Left lung (tissue), 14 donors: ENCODE results near the gene ENO3. TPM values are rescaled to one million over a fixed set of nuclear protein-coding genes. Genes with fewer than 3 reads are reported as not detected.
"Not testable (repeated sequence)": the region's sequence is repeated elsewhere in the genome, so short reads cannot be mapped to it uniquely, and the experiment has no call there.

Experiments used
- ATAC-seq: fragments of 200-7000 bp; cut with Tn5 transposase; one replicate; pipeline ENCODE4 v1.9.1; 2020; ENCODE audit warnings: moderate library complexity
- DNase-seq, 4 donors: peaks; one replicate each; pipeline ENCODE4 v3.0.0-alpha.2; 2013 to 2020
- H3K27ac ChIP-seq, 2 donors: fragments of 200-600 bp; sonication (generic) in 1 of 2; one replicate each; pipeline versions ENCODE4 v1.5.0 to v1.8.0; 2020 to 2021
- H3K27me3 ChIP-seq, 2 donors: fragments of 200-600 bp; sonication (generic) in 1 of 2; one replicate each; pipeline versions ENCODE4 v1.5.0 to v1.8.0; 2020 to 2021
- H3K36me3 ChIP-seq, 2 donors: fragments of 200-600 bp; sonication (generic) in 1 of 2; one replicate each; pipeline versions ENCODE4 v1.5.0 to v1.8.0; 2020 to 2021
- H3K4me1 ChIP-seq, 2 donors: fragments of 200-600 bp; one replicate each; pipeline ENCODE4 v1.8.0; 2021
- H3K4me3 ChIP-seq, 2 donors: fragments of 200-600 bp; sonication (generic) in 1 of 2; one replicate each; pipeline versions ENCODE4 v1.5.0 to v1.8.0; 2020 to 2021; ENCODE audit warnings: mild to moderate bottlenecking in 1 of 2
- H3K9me3 ChIP-seq, 2 donors: fragments of 200-600 bp; sonication (generic) in 1 of 2; one replicate each; pipeline versions ENCODE4 v1.5.0 to v1.8.0; 2020 to 2021
- intact Hi-C, 2 donors: fragments of 100-400 bp; cut with DNase I; formaldehyde crosslinking; loops; one replicate each; pipeline versions ENCODE4 v1.11.2 to v1.14.2; 2022
- long read RNA-seq, 12 donors: library from polyadenylated mRNA in 2 of 12; unstranded in 2 of 12; transcript quantifications; one replicate each; pipeline ENCODE4 v2.0.0 and lab custom pipeline, GENCODE V29; 2019 to 2026
- polyA plus RNA-seq, 6 donors: library from polyadenylated mRNA; unstranded; fragments of 120-200 nt; gene quantifications; one replicate each; pipeline ENCODE4 v1.2.1, GENCODE V29; 2013; ENCODE audit not compliant: insufficient read length in 6 of 6
- total RNA-seq, 2 donors: library from RNA; stranded (reverse); fragmentation: NEBNext Ultra II Directional; extraction: Animal tissue kit (Norgen Biotek cat#: 25700); gene quantifications; one replicate each; pipeline ENCODE4 v1.2.1, GENCODE V29; 2021
- TF ChIP-seq, protein P1 (sequence below), 2 donors: fragments of 200-600 bp; sonication (generic) in 1 of 2; IDR thresholded peaks; one replicate each; pipeline versions ENCODE4 v1.5.0 to v1.8.0; 2021; ENCODE audit warnings: antibody characterized with exemption in 2 of 2
- donor health status: DM: no; HTN: yes; CAD: no.
- donor health status: DM: no; HTN: no; CAD: no.

The ENO3 gene
- total RNA-seq (10 to 100 TPM; 15.0 to 15.9 TPM), polyA plus RNA-seq (10 to 100 TPM; 10.7 to 22.4 (median 15.6) TPM)
- long read RNA-seq, donor 1, partial matches to known transcripts: 0 of 4 reads
- long read RNA-seq, donor 1, other reads (novel, unspliced or antisense): 0 of 4 reads
- long read RNA-seq, donor 2, partial matches to known transcripts: 0 of 4 reads
- long read RNA-seq, donor 2, other reads (novel, unspliced or antisense): 0 of 4 reads
- long read RNA-seq, donor 3, transcript ENO3-216 (3 exons, 726 nt): major isoform, 5 of 6 reads
- long read RNA-seq, donor 3, partial matches to known transcripts: 0 of 6 reads
- long read RNA-seq, donor 3, other reads (novel, unspliced or antisense): 0 of 6 reads
- long read RNA-seq, donor 4, partial matches to known transcripts: 0 of 5 reads
- long read RNA-seq, donor 4, other reads (novel, unspliced or antisense): 4 of 5 reads
- long read RNA-seq, donor 5, partial matches to known transcripts: 0 of 4 reads
- long read RNA-seq, donor 5, other reads (novel, unspliced or antisense): 0 of 4 reads
- long read RNA-seq, donor 6, transcript ENO3-216 (3 exons, 726 nt): major isoform, 6 of 8 reads
- long read RNA-seq, donor 6, partial matches to known transcripts: 0 of 8 reads
- long read RNA-seq, donor 6, other reads (novel, unspliced or antisense): 0 of 8 reads
- long read RNA-seq, donor 7, transcript ENO3-216 (3 exons, 726 nt): major isoform, 5 of 6 reads
- long read RNA-seq, donor 7, partial matches to known transcripts: 0 of 6 reads
- long read RNA-seq, donor 7, other reads (novel, unspliced or antisense): 0 of 6 reads
- long read RNA-seq, donor 8, transcript ENO3-216 (3 exons, 726 nt): major isoform, 5 of 5 reads
- long read RNA-seq, donor 8, partial matches to known transcripts: 0 of 5 reads
- long read RNA-seq, donor 8, other reads (novel, unspliced or antisense): 0 of 5 reads
- long read RNA-seq, donor 9, partial matches to known transcripts: 0 of 1 reads
- long read RNA-seq, donor 9, other reads (novel, unspliced or antisense): 0 of 1 reads
- long read RNA-seq, donor 10, partial matches to known transcripts: 2 of 4 reads
- long read RNA-seq, donor 10, other reads (novel, unspliced or antisense): 2 of 4 reads
- long read RNA-seq, donor 11: 0 reads
- long read RNA-seq, donor 12, partial matches to known transcripts: 221 of 1,983 reads
- long read RNA-seq, donor 12, other reads (novel, unspliced or antisense): 1,758 of 1,983 reads

- ATAC-seq: no peak
- Histone ChIP-seq H3K4me1 (peaks cover 11 to 33% of the 10 kb centered on the region in 2 donors), H3K36me3 (peaks cover 0 to 16% of the 10 kb centered on the region in 2 donors), H3K27me3 (no peaks in the 10 kb centered on the region), H3K9me3 (no peaks in the 10 kb centered on the region), H3K27ac (peak within 1 kb of the TSS; percentile 99 to 100), H3K4me3 (peak within 1 kb of the TSS; percentile 87 to 100)
- intact Hi-C loops: no loop called here
- TF ChIP-seq, protein P1, sequence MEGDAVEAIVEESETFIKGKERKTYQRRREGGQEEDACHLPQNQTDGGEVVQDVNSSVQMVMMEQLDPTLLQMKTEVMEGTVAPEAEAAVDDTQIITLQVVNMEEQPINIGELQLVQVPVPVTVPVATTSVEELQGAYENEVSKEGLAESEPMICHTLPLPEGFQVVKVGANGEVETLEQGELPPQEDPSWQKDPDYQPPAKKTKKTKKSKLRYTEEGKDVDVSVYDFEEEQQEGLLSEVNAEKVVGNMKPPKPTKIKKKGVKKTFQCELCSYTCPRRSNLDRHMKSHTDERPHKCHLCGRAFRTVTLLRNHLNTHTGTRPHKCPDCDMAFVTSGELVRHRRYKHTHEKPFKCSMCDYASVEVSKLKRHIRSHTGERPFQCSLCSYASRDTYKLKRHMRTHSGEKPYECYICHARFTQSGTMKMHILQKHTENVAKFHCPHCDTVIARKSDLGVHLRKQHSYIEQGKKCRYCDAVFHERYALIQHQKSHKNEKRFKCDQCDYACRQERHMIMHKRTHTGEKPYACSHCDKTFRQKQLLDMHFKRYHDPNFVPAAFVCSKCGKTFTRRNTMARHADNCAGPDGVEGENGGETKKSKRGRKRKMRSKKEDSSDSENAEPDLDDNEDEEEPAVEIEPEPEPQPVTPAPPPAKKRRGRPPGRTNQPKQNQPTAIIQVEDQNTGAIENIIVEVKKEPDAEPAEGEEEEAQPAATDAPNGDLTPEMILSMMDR (IDR thresholded peaks at IDR 0.05): no peak
- DNase-seq: peak in 1 of 4 donors; percentile 69
Measured at GRCh38 chr17:4950746-4951204, at the start of gene ENO3. ENO3 (plus strand) TSS chr17:4951119; CDS start chr17:4951830, 711 bp downstream.

GRCh38 chr17:4901648-4902344, 49.1 kb upstream of the ENO3 start:
- TF ChIP-seq, protein P1 (IDR thresholded peaks at IDR 0.05): no peak
- H3K4me1 ChIP-seq: peaks cover 11 to 48% of the 10 kb centered on the region in 2 donors
- no peaks in the 10 kb centered on the region for H3K9me3 ChIP-seq
- DNase-seq (peak in 3 of 4 donors; percentile 39 to 94 (median 92)), ATAC-seq (peak; percentile 69)
- H3K27me3 ChIP-seq: peaks cover 0 to 21% of the 10 kb centered on the region in 2 donors
- peak overlapping the region; percentile 80 to 85 for H3K27ac ChIP-seq
- H3K4me3 ChIP-seq: peak overlapping the region in 1 of 2 donors; percentile 54
- intact Hi-C loops: loop anchor here in 1 of 2 donors (10.0 kb wide), 1 partner anchor 73 kb away; no protein-coding TSS in a partner anchor
- peaks cover 0 to 8% of the 10 kb centered on the region in 2 donors for H3K36me3 ChIP-seq

DNA sequence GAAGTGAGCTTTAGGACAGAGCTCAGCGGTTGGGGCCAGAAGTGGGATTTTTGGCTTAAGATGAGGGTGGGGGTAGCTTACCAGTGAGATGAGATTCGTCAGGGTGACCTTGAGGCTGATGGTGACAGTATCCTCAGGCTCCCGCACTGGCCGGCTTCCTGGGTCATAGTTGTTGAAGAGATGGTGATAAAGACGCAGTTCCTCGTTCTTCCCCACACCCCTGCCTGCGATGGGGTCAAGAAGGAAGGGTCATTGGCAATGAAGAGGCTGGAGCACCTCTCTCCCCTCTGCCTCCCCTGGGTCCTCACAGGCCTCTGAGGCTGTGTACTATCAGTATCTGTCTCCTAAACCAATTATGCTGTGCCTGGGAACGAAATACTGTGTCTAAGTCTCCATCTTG, 48.4 kb upstream of the ENO3 start:
- H3K27me3 ChIP-seq: peaks cover 0 to 21% of the 10 kb centered on the region in 2 donors
- H3K4me3 ChIP-seq: peak overlapping the region in 1 of 2 donors; percentile 54
- peak in 1 of 4 donors; percentile 54 for DNase-seq
- peak overlapping the region; percentile 80 to 85 for H3K27ac ChIP-seq
- H3K9me3 ChIP-seq: no peaks in the 10 kb centered on the region
- TF ChIP-seq, protein P1 (IDR thresholded peaks at IDR 0.05): no peak
- H3K4me1 ChIP-seq: peaks cover 11 to 48% of the 10 kb centered on the region in 2 donors
- H3K36me3 ChIP-seq: peaks cover 0 to under 1% of the 10 kb centered on the region in 2 donors
- intact Hi-C loops: loop anchor here in 1 of 2 donors (10.0 kb wide), 1 partner anchor 72 kb away; no protein-coding TSS in a partner anchor
- no peak for ATAC-seq

GRCh38 chr17:4903051-4903818, 47.7 kb upstream of the ENO3 start, which contains the start of gene CHRNE:
CHRNE (minus strand) TSS chr17:4903098; CDS start chr17:4903063, 35 bp downstream.
- peaks cover 11 to 48% of the 10 kb centered on the region in 2 donors for H3K4me1 ChIP-seq

GRCh38 chr17:4906642-4907041, 44.3 kb upstream of the ENO3 start:
- peaks cover 6 to 29% of the 10 kb centered on the region in 2 donors for H3K4me1 ChIP-seq
- not testable (repeated sequence) for H3K27ac ChIP-seq, H3K36me3 ChIP-seq, DNase-seq, H3K9me3 ChIP-seq, H3K27me3 ChIP-seq, H3K4me3 ChIP-seq, ATAC-seq
- intact Hi-C loops: loop anchor here in 1 of 2 donors (10.0 kb wide), 1 partner anchor 68 kb away; no protein-coding TSS in a partner anchor

More at GRCh38 chr17:4903051-4903818, 47.7 kb upstream of the ENO3 start, which contains the start of gene CHRNE:
- Histone ChIP-seq H3K36me3 (no peaks in the 10 kb centered on the region), H3K4me3 (peak within 1 kb of the TSS in 1 of 2 donors; percentile 54), H3K27me3 (peaks cover 0 to 21% of the 10 kb centered on the region in 2 donors), H3K27ac (peak within 1 kb of the TSS; percentile 80 to 85), H3K9me3 (no peaks in the 10 kb centered on the region)
- DNase-seq (peak; percentile 64 to 84 (median 82)), ATAC-seq (peak; percentile 51)
- intact Hi-C loops: loop anchor here in 1 of 2 donors (10.0 kb wide), 1 partner anchor 72 kb away; no protein-coding TSS in a partner anchor
- TF ChIP-seq, protein P1 (IDR thresholded peaks at IDR 0.05): peak; percentile 70 to 80
